ENCODE results near the gene LRRC25. TPM values are rescaled to one million over a fixed set of nuclear protein-coding genes. Genes with fewer than 3 reads are reported as not detected.
A peak's percentile ranks its signal among the peaks of the same experiment; 100 is the strongest.

The LRRC25 gene
- total RNA-seq, 1 experiment from 2014 or later: not detected

DNA sequence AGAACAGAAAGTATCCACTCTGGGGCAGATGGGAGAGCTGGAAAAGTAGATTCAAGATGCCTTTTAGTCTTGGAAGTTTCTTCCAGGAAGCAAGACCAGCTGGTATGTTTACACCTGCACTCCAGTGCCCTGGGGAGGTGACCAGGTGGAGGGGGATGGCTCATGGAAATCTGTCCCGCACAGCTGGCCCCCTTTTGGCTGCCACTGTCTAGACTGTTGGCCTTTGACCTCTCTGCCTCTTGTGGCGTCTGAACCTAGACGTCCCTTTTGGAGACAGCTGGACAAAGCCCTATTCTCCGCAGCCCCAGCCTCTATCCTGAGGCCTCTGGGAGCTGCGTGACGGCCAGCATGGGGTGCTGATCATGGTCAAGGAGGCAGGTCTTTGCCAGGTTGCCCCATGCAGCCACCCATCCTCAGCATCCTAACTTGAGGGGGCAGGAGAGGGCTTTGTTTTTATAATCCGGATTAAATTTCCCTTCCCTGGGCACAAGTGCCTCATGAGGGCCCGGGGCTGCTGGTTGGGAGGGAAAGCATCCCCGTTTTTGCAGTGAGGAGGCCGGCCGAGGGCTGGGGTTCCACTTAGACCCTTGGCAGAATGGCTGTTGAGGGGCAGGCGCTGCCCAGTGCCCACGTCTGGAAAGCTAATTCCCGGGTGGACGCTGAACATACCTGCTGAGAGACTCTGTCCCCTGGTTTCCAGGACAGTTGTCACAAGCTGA is 28.8 kb downstream of the LRRC25 start:
- no peaks in the 10 kb centered on the region for H3K9me2 ChIP-seq (replicated peaks; ENCODE audit: low read length)
- BruUV-seq (replicated peaks): no TSS peak
- H3F3A ChIP-seq (ENCODE audit: low read length, unreplicated experiment): no peaks in the 10 kb centered on the region
- DNase-seq (no peak), ATAC-seq (no peak)
- H3K9me3 ChIP-seq (ENCODE audit: low read length): no peaks in the 10 kb centered on the region
- no peaks in the 10 kb centered on the region for H3K79me2 ChIP-seq (ENCODE audit: low read length)
- no peak overlapping the region for H3K4me2 ChIP-seq (ENCODE audit: low read length)
- H2AFZ ChIP-seq (ENCODE audit: low read length): no peak overlapping the region
- peaks cover 22% of the 10 kb centered on the region for H3K4me1 ChIP-seq (ENCODE audit: insufficient read depth, low read length)
- CTCF ChIA-PET: no interaction called here
- H3K27ac ChIP-seq (ENCODE audit: low read length): no peak overlapping the region
- H3K27me3 ChIP-seq (ENCODE audit: low read length): no peaks in the 10 kb centered on the region
- POLR2A ChIA-PET (ENCODE audit: unreplicated experiment): no interaction called here
- TF ChIP-seq EZH2phosphoT487 (IDR thresholded peaks at IDR 0.05; ENCODE audit: borderline replicate concordance, low read length) (no peak), EZH2 (IDR thresholded peaks at IDR 0.05; ENCODE audit: low read length, unreplicated experiment) (no peak)
- TF ChIP-seq, protein P1, sequence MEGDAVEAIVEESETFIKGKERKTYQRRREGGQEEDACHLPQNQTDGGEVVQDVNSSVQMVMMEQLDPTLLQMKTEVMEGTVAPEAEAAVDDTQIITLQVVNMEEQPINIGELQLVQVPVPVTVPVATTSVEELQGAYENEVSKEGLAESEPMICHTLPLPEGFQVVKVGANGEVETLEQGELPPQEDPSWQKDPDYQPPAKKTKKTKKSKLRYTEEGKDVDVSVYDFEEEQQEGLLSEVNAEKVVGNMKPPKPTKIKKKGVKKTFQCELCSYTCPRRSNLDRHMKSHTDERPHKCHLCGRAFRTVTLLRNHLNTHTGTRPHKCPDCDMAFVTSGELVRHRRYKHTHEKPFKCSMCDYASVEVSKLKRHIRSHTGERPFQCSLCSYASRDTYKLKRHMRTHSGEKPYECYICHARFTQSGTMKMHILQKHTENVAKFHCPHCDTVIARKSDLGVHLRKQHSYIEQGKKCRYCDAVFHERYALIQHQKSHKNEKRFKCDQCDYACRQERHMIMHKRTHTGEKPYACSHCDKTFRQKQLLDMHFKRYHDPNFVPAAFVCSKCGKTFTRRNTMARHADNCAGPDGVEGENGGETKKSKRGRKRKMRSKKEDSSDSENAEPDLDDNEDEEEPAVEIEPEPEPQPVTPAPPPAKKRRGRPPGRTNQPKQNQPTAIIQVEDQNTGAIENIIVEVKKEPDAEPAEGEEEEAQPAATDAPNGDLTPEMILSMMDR (conservative IDR thresholded peaks at IDR 0.05; ENCODE audit: low read depth, low read length): no peak
- no peaks in the 10 kb centered on the region for H4K20me1 ChIP-seq (ENCODE audit: low read length)
- no peaks in the 10 kb centered on the region for H3K36me3 ChIP-seq (ENCODE audit: low read depth, low read length)
- intact Hi-C loops (cut with micrococcal nuclease): no loop called here
- no peak overlapping the region for H3K9ac ChIP-seq (ENCODE audit: low read length)
- no peak overlapping the region for H3K4me3 ChIP-seq (ENCODE audit: low read length)

DNA sequence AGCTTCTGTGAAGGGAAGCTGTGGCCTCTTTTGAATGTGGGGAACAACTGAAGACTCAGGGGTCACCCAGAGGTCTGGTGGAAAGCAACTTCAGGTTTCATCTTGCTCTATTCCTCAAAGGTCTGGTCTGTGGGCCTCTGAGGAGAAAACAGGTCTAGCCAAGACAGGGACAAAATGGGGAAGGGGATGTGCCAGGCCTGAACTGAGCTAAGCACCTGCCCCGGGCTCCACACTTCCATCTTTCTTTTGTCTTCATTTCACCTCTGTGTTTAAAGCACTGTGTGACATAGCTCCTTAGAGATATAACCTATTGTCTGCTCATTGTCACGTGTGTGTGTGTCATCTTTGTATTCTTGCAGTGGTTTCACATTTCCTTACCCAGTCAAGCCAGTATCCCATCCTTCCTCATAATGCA is 31.4 kb downstream of the LRRC25 start:
- peaks cover 19% of the 10 kb centered on the region for H3K4me1 ChIP-seq (ENCODE audit: insufficient read depth, low read length)
- no peak overlapping the region for H3K9ac ChIP-seq (ENCODE audit: low read length)
- no peak overlapping the region for H3K4me2 ChIP-seq (ENCODE audit: low read length)
- intact Hi-C loops (cut with micrococcal nuclease): no loop called here
- H3K4me3 ChIP-seq (ENCODE audit: low read length): no peak overlapping the region
- DNase-seq: no peak
- BruUV-seq (replicated peaks): no TSS peak
- no peaks in the 10 kb centered on the region for H3F3A ChIP-seq (ENCODE audit: low read length, unreplicated experiment)
- peak overlapping the region; percentile 32 for H3K27ac ChIP-seq (ENCODE audit: low read length)
- no peak for TF ChIP-seq EZH2 (IDR thresholded peaks at IDR 0.05; ENCODE audit: low read length, unreplicated experiment)
- TF ChIP-seq EZH2phosphoT487 (IDR thresholded peaks at IDR 0.05; ENCODE audit: borderline replicate concordance, low read length): no peak
- TF ChIP-seq, protein P1 (conservative IDR thresholded peaks at IDR 0.05; ENCODE audit: low read depth, low read length): no peak
- no peaks in the 10 kb centered on the region for H4K20me1 ChIP-seq (ENCODE audit: low read length)
- H3K79me2 ChIP-seq (ENCODE audit: low read length): no peaks in the 10 kb centered on the region
- H3K9me3 ChIP-seq (ENCODE audit: low read length): no peaks in the 10 kb centered on the region
- no peak for ATAC-seq
- ChIA-PET CTCF (no interaction called here), POLR2A (ENCODE audit: unreplicated experiment) (no interaction called here)
- no peak overlapping the region for H2AFZ ChIP-seq (ENCODE audit: low read length)
- H3K36me3 ChIP-seq (ENCODE audit: low read depth, low read length): no peaks in the 10 kb centered on the region
- H3K9me2 ChIP-seq (replicated peaks; ENCODE audit: low read length): no peaks in the 10 kb centered on the region
- no peaks in the 10 kb centered on the region for H3K27me3 ChIP-seq (ENCODE audit: low read length)
